Neutrophil (primary cell): ENCODE measurements around the gene APOL3.
"Not testable (repeated sequence)": the region's sequence is repeated elsewhere in the genome, so short reads cannot be mapped to it uniquely, and the experiment has no call there.

Experiments
- H3K27ac ChIP-seq: fragments of 200-600 bp; sonication (generic); 2 replicates; pipeline ENCODE4 v1.5.1; 2016; ENCODE audit warnings: mild to moderate bottlenecking, moderate library complexity
- H3K27me3 ChIP-seq: fragments of 200-600 bp; sonication (generic); 2 replicates; pipeline ENCODE4 v1.6.0; 2016; ENCODE audit warnings: mild to moderate bottlenecking
- H3K36me3 ChIP-seq: fragments of 200-600 bp; sonication (generic); 2 replicates; pipeline ENCODE4 v1.5.1; 2017
- H3K4me1 ChIP-seq, 2 experiments: fragments of 200-600 bp in 1 of 2; sonication (generic) in 1 of 2; 1 replicate in 1 of 2; 2 replicates in 1 of 2; pipeline versions ENCODE4 v1.5.1 to v1.6.1; 2013 to 2016; ENCODE audit warnings: low read depth in 1 of 2, low read length in 1 of 2, mild to moderate bottlenecking in 1 of 2, moderate library complexity in 1 of 2; ENCODE audit not compliant: control insufficient read depth in 1 of 2, insufficient read depth in 1 of 2
- H3K4me3 ChIP-seq, 2 experiments: fragments of 200-600 bp in 1 of 2; sonication (generic) in 1 of 2; 1 replicate in 1 of 2; 2 replicates in 1 of 2; pipeline ENCODE4 v1.5.1; 2013 to 2016; ENCODE audit warnings: low read depth in 1 of 2, low read length in 1 of 2, mild to moderate bottlenecking in 1 of 2, moderate library complexity in 1 of 2
- H3K9me3 ChIP-seq: fragments of 200-600 bp; sonication (generic); 2 replicates; pipeline ENCODE4 v1.5.1; 2016
- CTCF ChIP-seq: fragments of 200-600 bp; sonication (generic); IDR thresholded peaks from 2 replicates; pipeline ENCODE4 v1.5.1; 2016; ENCODE audit warnings: antibody characterized with exemption

Gene APOL3

GRCh38 chr22:36125434-36125833 is 35.1 kb downstream of the APOL3 start:
- no peaks in the 10 kb centered on the region for H3K9me3 ChIP-seq
- peaks cover 11% of the 10 kb centered on the region for H3K27me3 ChIP-seq
- no peak for TF ChIP-seq CTCF
- no peak overlapping the region for H3K4me3 ChIP-seq
- H3K27ac ChIP-seq = no peak overlapping the region
- H3K4me1 ChIP-seq = peaks cover 0 to 10% of the 10 kb centered on the region in 2 experiments
- H3K36me3 ChIP-seq = no peaks in the 10 kb centered on the region

GRCh38 chr22:36124666-36125065 is 35.9 kb downstream of the APOL3 start:
- no peaks in the 10 kb centered on the region for H3K36me3 ChIP-seq
- H3K4me1 ChIP-seq = peaks cover 0 to 10% of the 10 kb centered on the region in 2 experiments
- no peak overlapping the region for H3K4me3 ChIP-seq
- H3K27ac ChIP-seq = no peak overlapping the region
- peaks cover 7% of the 10 kb centered on the region for H3K27me3 ChIP-seq
- no peak for TF ChIP-seq CTCF
- no peaks in the 10 kb centered on the region for H3K9me3 ChIP-seq

- Histone ChIP-seq H3K4me1 (peaks cover 0 to 10% of the 10 kb centered on the region in 2 experiments), H3K36me3 (no peaks in the 10 kb centered on the region), H3K4me3 (peak overlapping the region; percentile 26 to 47), H3K9me3 (no peaks in the 10 kb centered on the region), H3K27ac (no peak overlapping the region), H3K27me3 (peaks cover 11% of the 10 kb centered on the region)
- peak; percentile 79 for TF ChIP-seq CTCF
Measured at GRCh38 chr22:36123673-36124630, 36.6 kb downstream of the APOL3 start.

- H3K27ac ChIP-seq, H3K36me3 ChIP-seq, H3K9me3 ChIP-seq, H3K4me3 ChIP-seq: not testable (repeated sequence)
- H3K4me1 ChIP-seq = peaks cover 0 to 10% of the 10 kb centered on the region in 2 experiments
- peaks cover 12% of the 10 kb centered on the region for H3K27me3 ChIP-seq
Measured at GRCh38 chr22:36120621-36121351, 39.8 kb downstream of the APOL3 start.

GRCh38 chr22:36117053-36117554 is 43.5 kb downstream of the APOL3 start:
- Histone ChIP-seq H3K9me3 (no peaks in the 10 kb centered on the region), H3K36me3 (no peaks in the 10 kb centered on the region), H3K27ac (no peak overlapping the region), H3K27me3 (peaks cover 12% of the 10 kb centered on the region), H3K4me3 (no peak overlapping the region), H3K4me1 (no peaks in the 10 kb centered on the region)
- no peak for TF ChIP-seq CTCF
